ENCODE results near the gene ZNF670.

The ZNF670 gene

DNA sequence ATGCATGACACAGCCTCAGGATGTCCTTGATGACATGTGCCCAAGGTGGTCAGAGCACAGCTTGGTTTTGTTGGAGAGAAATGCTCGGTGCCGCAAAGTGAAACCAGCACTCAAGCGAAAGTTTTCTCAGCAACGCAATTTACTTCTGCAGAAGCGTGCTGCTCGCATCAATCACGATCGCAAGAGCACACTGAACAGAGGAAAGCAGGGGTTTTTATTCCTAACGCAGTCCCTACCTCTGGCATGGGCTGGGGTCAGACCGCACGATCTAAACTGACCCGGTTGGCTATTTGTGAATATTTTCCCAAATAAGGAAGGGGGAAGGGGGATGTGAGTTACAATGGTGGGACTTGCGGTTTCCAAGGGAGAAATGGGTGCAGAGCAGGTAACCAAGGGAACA lies 26.4 kb upstream of the ZNF670 start:
- in situ Hi-C loops (cut with HindIII; ENCODE audit: low sequenced_read_pairs), result no loop called here

DNA sequence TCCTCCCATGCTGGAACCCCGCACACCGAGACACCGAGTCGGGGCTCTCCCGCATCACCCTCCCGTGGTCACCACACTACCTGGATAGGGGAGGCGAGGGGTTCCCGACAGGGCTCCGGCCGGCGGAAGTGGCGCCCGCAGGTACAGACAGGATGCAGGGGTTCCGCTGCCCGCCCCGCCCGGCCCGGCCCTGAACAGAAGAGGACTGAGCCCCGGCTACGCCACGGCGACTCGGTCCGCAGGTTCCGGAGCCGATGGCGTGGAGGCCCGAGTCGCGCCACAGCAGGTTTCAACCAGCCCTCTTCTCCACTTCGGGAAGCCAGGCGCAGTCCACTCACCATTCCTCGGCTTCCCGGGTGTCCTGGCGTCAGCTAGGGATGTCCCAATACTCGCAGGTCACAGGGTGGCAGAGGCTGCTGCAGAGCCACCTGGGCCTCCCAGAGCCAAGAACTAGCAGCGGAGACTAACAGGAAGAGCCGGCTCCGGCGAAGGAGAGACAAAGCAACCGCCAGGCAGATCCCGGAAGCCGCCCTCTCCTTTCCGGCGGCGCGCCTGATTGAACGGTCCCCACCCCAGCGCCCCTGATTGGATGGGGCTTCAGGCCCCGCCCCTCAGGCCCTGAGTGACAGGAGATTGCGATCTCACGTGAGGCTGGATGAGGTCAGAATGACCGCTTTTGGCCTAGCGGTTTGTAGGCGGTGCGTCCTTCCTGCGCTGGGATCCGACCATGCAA lies 25.4 kb upstream of the ZNF670 start, which contains the start of gene ZNF669:
ZNF669 (minus strand) TSS at position 498 of the 733 bp plus-strand sequence; CDS start at position 341, 157 bp downstream.
- in situ Hi-C loops (cut with HindIII; ENCODE audit: low sequenced_read_pairs), result no loop called here

DNA sequence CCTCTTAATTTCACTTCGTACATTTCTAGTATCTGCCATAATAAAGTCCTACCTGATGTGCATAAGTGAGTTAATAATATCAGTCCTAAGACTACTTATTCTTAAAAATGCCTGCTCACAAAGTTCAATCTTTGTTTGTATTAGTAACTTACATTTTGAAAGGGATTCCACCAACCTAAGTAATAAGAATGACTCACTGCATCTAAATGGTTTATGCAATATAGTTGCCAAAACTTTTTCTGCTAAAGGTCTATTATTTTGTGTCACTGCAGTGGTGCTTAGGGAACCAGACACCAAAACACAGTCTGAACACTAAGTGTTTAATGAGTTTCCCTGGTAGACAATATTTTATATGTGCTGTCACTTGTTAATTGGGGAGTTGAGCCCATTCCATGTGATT lies 23.8 kb upstream of the ZNF670 start:
- in situ Hi-C loops (cut with HindIII; ENCODE audit: low sequenced_read_pairs), result no loop called here

DNA sequence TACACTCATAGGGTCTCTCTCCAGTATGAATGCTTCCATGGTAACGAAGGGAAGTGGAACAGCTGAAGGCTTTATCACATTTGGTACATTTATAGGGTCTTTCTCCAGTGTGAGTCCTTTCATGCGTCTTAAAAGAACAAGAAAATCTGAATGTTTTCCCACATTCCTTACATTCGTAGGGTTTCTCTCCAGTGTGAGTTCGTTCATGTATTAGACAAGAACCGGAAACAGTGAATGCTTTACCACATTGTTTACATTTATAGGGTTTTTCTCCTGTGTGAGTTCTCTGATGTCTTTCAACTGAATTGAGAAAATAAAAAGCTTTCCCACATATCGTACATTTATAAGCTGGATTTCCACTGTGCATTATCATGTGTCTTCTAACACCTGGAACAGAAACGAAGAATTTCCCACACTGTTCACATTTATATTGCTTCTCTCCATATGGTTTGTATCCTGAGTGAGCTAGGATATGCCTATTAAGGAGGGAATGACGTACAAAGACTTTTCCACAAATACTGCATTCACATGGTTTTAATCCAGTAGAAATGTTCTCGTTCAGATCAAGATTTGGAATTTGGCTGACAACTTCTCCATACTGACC lies 22.2 kb upstream of the ZNF670 start:
- in situ Hi-C loops (cut with HindIII; ENCODE audit: low sequenced_read_pairs), result no loop called here

DNA sequence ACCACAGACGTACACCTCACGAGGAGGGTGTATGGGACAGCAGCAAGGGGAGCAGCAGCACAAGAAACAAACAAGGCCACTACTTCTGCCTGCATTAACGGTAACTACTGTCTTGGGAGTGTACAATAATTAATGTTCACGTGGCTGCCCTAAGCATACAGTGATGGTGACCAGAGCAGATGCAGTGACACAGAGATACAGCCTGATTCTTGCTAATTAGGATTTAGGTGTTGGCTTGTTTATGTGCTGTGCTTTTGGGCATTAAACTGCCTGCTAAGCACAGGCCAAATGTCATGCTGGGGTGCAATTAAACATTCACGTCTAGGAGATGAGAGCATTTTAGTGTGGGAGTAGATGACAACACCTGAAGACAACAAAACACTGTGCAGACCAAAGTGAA lies 18.3 kb upstream of the ZNF670 start:
- in situ Hi-C loops (cut with HindIII; ENCODE audit: low sequenced_read_pairs), result no loop called here

DNA sequence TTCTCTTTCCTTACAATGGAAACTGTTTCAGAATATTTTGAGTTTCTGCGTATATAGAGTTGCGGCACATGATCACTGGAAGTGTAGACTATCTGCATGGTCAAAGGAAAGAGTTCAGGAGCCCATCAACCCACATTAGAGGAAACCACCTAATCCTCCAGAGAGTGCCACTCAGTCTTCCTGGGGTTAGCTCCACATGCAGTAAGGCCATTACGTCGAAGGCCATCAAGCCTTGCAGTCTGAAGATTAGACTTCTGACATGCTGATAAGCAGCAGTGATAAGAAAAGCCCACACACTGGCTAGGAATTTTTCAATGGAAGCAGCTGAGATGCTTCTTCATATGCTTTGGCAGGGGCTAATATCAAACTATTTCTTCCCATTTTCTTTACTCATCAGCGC lies 17.9 kb upstream of the ZNF670 start:
- in situ Hi-C loops (cut with HindIII; ENCODE audit: low sequenced_read_pairs), result no loop called here

DNA sequence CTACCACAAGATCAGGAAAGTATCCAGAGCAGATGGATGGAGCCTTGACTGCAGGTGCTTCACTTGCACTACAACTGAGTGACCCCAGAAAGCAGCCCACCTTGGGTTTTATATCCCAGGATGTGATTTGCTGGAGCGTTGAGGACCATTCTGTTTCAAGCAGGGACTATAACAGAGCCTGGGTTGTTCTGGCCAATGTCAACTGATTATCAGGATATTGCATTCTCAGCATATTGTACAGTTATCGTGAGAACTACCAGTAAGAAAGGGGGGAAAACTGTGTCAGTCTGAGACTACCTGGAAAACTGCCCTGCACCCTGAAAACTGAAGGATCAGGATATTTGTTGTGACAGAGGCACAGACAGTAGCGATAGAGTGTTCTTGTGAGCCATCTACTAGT lies 17.5 kb upstream of the ZNF670 start:
- in situ Hi-C loops (cut with HindIII; ENCODE audit: low sequenced_read_pairs), result no loop called here

DNA sequence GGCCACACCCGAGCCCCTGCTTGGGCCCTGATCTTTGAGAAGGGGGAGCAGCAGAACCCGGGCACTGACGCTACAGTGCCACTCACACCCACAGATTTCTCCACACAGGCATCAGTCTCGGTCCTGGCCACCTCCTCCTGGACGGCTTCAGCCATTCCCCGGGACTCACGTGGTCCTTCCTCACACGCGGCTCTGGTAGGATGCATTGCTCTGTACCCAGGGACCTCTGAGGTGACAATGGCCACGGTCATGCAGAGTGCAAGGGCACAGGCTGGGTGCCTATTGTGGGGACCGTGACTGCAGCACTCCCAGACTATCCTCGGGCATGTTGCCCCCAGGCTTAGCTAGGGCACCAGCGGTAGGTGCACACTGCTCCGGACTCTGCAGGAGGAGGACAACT lies 11.8 kb upstream of the ZNF670 start:
- in situ Hi-C loops (cut with HindIII; ENCODE audit: low sequenced_read_pairs), result loop anchor here (5.0 kb wide), 1 partner anchor 38 kb away; no protein-coding TSS in a partner anchor

DNA sequence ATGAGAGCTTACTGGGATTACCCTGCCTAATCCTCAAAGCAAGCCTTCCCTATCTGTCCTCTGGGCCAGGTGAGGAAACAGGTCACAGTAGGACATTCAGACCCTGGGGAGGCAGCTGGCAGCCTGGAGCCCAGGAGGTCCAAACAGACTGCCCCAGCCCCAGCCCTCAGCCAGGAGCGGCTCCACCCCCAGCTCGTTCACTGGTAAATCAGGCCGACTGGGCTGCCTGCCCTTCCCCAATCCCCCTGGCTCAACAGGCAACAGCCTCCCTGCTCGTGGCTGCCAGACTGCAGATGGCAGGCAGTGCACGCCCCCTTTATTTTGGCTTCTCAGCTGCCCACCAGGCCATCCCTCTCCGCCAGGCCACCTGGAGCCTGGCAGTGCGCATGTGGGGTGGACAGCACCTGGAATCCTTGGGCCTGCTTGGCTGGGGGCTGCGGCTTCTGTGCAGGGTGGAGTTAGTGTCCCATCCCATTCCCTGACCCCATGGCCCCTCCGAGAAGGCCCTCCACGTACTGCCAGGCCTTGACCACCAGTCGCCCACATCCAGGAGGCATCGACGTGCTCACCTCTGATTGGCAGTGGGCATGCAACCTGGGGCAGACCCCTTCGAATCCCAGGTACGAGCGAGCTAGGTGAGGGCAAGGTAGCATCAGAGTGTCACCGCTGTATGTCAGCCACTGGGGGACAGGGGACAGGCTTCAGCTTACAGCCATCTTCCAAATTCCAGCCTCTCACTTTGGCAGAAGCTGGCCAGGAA lies 11.2 kb upstream of the ZNF670 start:
- in situ Hi-C loops (cut with HindIII; ENCODE audit: low sequenced_read_pairs), result loop anchor here (5.0 kb wide), 1 partner anchor 37 kb away; no protein-coding TSS in a partner anchor

DNA sequence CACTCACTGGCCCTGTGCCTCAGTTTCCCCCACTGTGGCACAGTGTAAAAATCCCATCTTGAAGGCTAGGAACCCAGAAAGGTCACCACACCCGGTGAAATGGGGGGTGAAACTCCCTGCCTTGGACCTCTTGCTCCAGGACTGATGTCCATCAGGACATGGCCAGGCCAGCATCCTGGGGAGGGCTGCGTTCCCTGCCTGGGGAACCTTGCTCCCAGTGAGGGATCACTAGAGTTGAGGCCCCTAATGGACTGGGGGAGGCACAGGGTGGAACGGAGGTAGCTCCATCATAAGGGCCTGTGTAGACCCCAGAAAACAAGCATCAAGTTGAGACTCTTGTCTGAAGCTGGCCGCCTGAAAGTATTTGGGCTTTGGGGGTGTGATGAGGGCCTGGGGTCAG lies 10.4 kb upstream of the ZNF670 start:
- in situ Hi-C loops (cut with HindIII; ENCODE audit: low sequenced_read_pairs), result no loop called here

DNA sequence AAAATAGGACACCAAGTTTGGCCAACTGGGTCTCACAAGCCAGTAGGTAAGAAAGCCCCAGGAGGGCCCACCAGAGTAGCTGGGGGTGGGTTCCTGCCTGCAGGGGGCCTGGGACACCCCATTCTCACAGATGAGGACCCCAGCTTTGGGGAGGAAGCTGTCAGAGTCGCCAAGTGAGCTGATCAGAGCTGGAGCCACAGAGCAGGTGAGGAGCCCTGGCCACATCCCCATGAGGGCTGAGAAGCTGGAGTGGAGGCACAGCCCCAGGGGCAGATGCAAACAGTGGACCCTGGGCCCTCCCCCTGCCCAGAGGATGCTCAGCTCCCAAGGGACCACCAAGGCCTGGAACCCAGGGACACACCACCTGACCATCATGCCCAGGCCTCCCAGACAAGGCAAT lies 8.6 kb upstream of the ZNF670 start:
- in situ Hi-C loops (cut with HindIII; ENCODE audit: low sequenced_read_pairs), result no loop called here

DNA sequence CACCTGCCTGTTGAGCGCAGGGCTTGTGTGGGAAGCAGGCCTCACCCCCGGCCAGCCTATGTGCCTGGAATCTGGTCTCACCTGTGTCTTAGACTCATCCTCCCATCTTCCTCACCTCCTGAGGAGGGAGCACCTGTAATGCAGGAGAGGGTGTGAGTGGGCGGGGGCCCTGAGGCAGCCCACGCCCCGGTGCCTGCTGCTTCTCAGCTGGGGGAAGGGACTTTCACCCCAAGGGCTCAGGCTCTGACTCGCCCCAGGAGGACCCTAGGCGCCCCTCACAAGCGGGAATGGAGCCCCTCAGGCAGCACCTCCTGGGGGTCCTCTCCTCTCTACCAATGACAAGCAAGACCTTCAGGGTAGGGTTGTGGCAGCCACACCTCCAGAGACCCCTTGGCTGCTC lies 6.7 kb upstream of the ZNF670 start:
- in situ Hi-C loops (cut with HindIII; ENCODE audit: low sequenced_read_pairs), result no loop called here

DNA sequence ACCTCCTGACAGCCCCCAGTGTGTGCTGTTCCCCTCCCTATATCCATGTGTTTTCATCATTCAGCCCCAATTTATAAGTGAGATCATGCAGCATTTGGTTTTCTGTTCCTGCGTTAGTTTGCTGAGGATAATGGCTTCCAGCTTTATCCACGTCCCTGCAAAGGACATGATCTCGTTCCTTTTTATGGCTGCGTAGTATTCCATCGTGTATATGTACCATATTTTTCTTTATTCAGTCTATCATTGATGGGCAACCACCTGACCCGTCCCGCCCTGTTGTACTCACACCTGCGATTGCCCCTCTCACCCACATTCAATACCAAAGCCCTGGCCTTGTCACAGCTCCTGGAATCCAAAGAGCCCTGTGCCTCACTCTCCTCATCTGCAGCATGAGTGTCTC lies 6.2 kb upstream of the ZNF670 start:
- in situ Hi-C loops (cut with HindIII; ENCODE audit: low sequenced_read_pairs), result no loop called here

DNA sequence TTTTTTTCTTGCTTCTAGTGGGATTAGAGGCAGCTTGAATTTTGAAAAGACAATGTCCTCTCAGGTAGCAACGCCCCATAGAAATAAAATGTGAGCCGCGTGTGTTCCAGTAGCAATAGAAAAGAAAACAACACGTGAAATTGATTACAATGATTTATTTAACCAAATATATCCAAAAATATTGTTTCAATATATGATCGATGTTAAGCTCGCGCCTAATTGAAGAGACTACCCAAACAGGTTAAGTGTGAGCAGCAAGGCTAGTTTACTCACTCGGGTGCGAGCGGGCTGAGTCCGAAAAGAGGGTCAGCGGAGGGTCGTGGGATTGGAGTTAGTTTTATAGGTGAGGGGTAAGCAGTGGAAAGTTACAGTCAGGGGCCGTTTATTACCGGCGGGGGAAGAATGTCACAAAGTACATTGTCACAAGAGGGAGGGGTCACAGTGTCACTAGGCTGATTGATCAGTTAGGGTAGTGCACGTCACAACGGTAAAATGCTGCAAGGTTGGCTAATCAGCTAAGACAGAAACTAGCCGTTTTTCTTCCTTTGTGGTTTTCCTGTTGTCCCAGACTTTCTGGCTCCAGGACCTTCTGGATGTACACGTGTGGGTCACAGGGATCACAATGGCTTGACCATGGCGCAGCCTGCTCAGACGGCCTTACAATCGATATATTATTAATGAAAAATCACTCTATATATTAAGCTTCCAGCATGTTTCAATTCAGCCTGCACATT lies 697 bp upstream of the ZNF670 start:
- in situ Hi-C loops (cut with HindIII; ENCODE audit: low sequenced_read_pairs), result no loop called here

DNA sequence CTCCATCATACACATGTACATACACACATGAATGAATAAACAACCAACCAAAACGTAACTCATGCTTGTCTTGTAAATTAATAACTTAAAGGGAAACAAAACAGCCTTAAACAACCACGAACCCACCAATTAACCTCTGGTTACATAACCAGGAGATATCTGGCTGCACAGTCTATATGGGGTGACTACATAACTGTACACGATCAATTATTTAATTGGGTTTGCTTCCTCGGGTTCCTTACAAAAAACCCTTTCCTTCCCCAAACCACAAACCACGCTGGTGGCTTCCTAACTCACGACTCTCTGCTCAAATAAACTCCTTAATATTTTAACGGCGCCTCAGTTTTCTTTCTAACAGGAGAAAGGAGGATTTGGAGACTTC lies 744 bp downstream of the ZNF670 start:
- in situ Hi-C loops (cut with HindIII; ENCODE audit: low sequenced_read_pairs), result no loop called here

DNA sequence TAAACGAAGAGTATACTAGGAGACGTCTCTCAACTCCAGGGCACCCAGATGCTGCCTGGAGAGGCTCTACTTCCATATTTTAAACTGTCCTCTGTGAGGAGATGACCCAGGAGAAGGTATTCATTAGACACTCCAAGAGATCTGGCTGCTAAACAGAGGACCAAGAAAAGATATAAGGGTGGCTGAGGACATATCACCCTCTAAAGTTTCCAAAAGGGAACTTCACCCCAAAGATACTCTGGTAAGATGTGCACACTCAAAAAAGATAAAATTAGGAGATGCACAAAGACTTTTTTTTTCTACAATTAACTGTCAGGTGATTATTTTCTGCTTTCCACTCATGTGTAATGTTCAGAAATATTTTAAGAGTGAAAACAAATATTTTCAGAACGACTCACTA lies 1.4 kb downstream of the ZNF670 start:
- in situ Hi-C loops (cut with HindIII; ENCODE audit: low sequenced_read_pairs), result no loop called here

DNA sequence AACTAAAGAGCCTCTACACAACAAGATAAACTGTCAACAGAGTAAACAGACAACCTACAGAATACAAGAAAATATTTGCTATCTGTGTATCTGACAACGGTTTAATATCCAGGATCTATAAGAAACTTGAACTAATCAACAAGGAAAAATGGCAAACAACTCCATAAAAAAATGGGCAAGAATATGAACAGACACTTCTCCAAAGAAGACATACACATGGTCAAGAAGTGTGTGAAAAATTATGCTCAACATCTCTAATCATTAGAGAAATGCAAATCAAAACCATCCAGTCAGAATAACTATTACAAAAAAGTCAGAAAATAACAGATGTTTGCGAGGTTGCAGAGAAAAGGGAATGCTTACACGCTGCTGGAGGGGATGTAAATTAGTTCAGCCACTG lies 8.0 kb downstream of the ZNF670 start:
- in situ Hi-C loops (cut with HindIII; ENCODE audit: low sequenced_read_pairs), result no loop called here

DNA sequence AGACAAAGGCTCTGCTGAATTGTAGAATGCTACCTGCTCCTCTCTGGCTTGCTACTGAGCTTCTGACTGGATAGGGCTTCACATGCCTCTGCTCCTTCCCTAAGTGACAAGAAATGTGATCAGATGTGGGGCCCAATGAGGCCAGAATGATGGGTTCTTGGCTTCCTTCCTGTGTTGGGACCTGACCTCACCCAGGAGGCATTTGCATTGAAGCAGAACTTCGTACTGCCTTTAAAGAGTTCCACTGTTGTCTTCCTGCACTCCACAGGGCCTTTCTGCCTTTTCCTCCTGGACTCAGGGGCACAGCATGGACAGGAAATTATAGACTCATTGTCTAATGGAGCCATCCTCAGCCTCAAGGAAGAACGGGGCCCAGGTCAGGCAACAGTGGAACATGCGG lies 14.3 kb downstream of the ZNF670 start:
- in situ Hi-C loops (cut with HindIII; ENCODE audit: low sequenced_read_pairs), result no loop called here

DNA sequence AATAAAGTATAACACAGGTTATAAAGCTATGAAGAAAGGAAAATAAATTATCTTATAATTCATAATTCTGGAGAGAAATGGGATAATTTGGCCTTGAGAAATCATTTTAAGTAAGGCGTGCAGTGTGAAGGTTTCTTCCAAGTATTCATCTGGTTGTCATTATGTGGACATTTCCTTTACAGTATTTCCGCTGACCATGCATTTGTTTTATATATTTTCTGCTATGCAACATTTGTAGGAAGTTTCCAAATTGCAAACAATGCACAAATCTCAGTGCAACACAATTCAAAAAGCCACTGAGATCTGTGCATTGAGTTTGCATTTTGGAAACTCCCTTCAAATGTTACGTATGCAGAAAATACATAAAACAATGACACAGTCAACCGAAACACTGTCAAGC lies 17.8 kb downstream of the ZNF670 start:
- in situ Hi-C loops (cut with HindIII; ENCODE audit: low sequenced_read_pairs), result no loop called here

DNA sequence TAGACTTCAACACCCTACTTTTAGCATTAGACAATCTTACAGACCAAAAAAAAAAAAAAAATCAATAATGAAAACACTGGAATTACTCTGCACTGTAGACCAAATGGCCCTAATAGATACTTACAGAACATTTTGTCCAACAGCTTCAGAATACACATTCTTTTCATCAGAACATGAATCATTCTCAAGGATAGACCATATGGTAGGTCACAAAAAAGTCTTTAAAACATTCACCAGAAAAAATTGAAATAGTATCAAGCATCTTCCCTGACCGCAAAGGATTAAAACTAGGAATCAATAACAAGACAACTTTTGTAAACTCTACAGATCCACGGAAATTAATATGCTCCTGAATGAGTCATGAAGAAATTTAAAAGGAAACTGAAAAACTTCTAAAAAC lies 22.5 kb downstream of the ZNF670 start:
- in situ Hi-C loops (cut with HindIII; ENCODE audit: low sequenced_read_pairs), result no loop called here

DNA sequence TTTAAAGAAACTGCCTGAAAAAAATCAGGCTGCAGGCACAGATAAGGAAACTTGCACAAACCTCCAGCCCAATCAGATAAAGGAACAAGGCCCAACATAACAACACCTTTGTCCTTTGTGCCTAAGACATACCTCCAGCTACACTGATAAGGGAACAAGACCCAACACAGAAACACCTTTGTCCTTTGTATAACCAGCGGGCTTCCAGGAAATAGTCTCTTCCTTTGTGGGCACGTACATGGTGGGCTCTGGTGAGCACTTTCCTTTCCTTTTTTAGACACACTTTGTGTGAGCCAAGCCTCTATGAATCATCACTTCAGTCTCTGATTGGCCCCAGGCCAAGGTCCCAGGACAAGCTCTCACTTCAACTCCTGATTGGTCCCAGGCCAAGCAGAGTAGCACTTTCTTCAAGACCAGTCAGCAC lies 23.6 kb downstream of the ZNF670 start:
- in situ Hi-C loops (cut with HindIII; ENCODE audit: low sequenced_read_pairs), result loop anchor here (5.0 kb wide), 1 partner anchor 37 kb away; no protein-coding TSS in a partner anchor

Measured in endothelial cell of hepatic sinusoid (primary cell).